PC-3 (cell line): ENCODE results near the gene OR2Z1. TPM values are rescaled to one million over a fixed set of nuclear protein-coding genes. Genes with fewer than 3 reads are reported as not detected.

ENCODE experiments used
- ATAC-seq: fragments of 200-7000 bp; cut with Tn5 transposase; 2 replicates; pipeline ENCODE4 v1.9.1; 2020; ENCODE audit warnings: mild to moderate bottlenecking, moderate library complexity
- BruUV-seq: library from RNA; stranded (reverse); fragments of 400-500 nt; replicated peaks from 2 replicates; lab custom pipeline; 2021; lab: Mats Ljungman, UMichigan
- CTCF ChIA-PET: fragments of 300-600 bp; sonication (Branson Sonifier 250); formaldehyde crosslinking; loops from one replicate; lab custom pipeline; 2022; ENCODE audit warnings: antibody characterized with exemption; lab: Charles Lee
- POLR2A ChIA-PET: fragments of 300-600 bp; sonication (Branson Sonifier 250); formaldehyde crosslinking; loops from one replicate; lab custom pipeline; 2022; ENCODE audit warnings: antibody characterized with exemption; ENCODE audit not compliant: unreplicated experiment; lab: Charles Lee
- DNase-seq: peaks from one replicate; pipeline ENCODE4 v3.0.0-alpha.2; 2015
- H2AFZ ChIP-seq: fragments of 300-600 bp; sonication (generic); 2 replicates; pipeline ENCODE4 v1.6.0; 2016; ENCODE audit warnings: antibody characterized with exemption, low read length
- H3F3A ChIP-seq: fragments of 300-600 bp; sonication (generic); one replicate; pipeline ENCODE4 v1.6.0; 2017; ENCODE audit warnings: antibody characterized with exemption, low read length, control low read depth, mild to moderate bottlenecking; ENCODE audit not compliant: unreplicated experiment
- H3K27ac ChIP-seq: fragments of 300-600 bp; sonication (generic); 2 replicates; pipeline ENCODE4 v1.5.1; 2016; ENCODE audit warnings: mild to moderate bottlenecking, low read length
- H3K27me3 ChIP-seq: fragments of 300-600 bp; sonication (generic); 2 replicates; pipeline ENCODE4 v1.6.1; 2016; ENCODE audit warnings: low read length, mixed read lengths
- H3K36me3 ChIP-seq: fragments of 300-600 bp; sonication (generic); 2 replicates; pipeline ENCODE4 v1.6.1; 2016; ENCODE audit warnings: low read depth, mixed run types, low read length, mixed read lengths
- H3K4me1 ChIP-seq: fragments of 300-600 bp; sonication (generic); 2 replicates; pipeline ENCODE4 v1.5.1; 2016; ENCODE audit warnings: low read length; ENCODE audit not compliant: insufficient read depth
- H3K4me2 ChIP-seq: fragments of 300-600 bp; sonication (generic); 2 replicates; pipeline ENCODE4 v1.6.0; 2016; ENCODE audit warnings: low read length
- H3K4me3 ChIP-seq: fragments of 300-600 bp; sonication (generic); 2 replicates; pipeline ENCODE4 v1.5.1; 2016; ENCODE audit warnings: mild to moderate bottlenecking, low read length, mixed read lengths
- H3K79me2 ChIP-seq: fragments of 300-600 bp; sonication (generic); 2 replicates; pipeline ENCODE4 v1.6.1; 2017; ENCODE audit warnings: low read length, mixed read lengths
- H3K9ac ChIP-seq: fragments of 300-600 bp; sonication (generic); 2 replicates; pipeline ENCODE4 v1.6.0; 2016; ENCODE audit warnings: mild to moderate bottlenecking, low read length
- H3K9me2 ChIP-seq: fragments of 300-600 bp; sonication (generic); replicated peaks from 2 replicates; pipeline ENCODE4 v1.6.1; 2016; ENCODE audit warnings: mixed run types, low read length, mixed read lengths
- H3K9me3 ChIP-seq: fragments of 300-600 bp; sonication (generic); 2 replicates; pipeline ENCODE4 v1.6.1; 2016; ENCODE audit warnings: low read length, mixed read lengths
- H4K20me1 ChIP-seq: fragments of 300-600 bp; sonication (generic); 2 replicates; pipeline ENCODE4 v1.6.1; 2016; ENCODE audit warnings: low read length, mixed read lengths
- CTCF ChIP-seq: fragments of 300-600 bp; sonication (generic); conservative IDR thresholded peaks from 2 replicates; pipeline ENCODE4 v1.5.1; 2017; ENCODE audit warnings: antibody characterized with exemption, low read depth, mild to moderate bottlenecking, low read length
- EZH2 ChIP-seq: fragments of 300-600 bp; sonication (generic); IDR thresholded peaks from one replicate; pipeline ENCODE4 v1.6.1; 2017; ENCODE audit warnings: antibody characterized with exemption, mild to moderate bottlenecking, low read length; ENCODE audit not compliant: unreplicated experiment
- EZH2phosphoT487 ChIP-seq: fragments of 300-600 bp; sonication (generic); IDR thresholded peaks from 2 replicates; pipeline ENCODE4 v1.6.1; 2018; ENCODE audit warnings: mild to moderate bottlenecking, antibody characterized with exemption, low read length, borderline replicate concordance
- intact Hi-C: fragments of 100-400 bp; cut with micrococcal nuclease; formaldehyde crosslinking; loops from 2 replicates; pipeline ENCODE4 v1.9.0; 2023
- total RNA-seq: library from RNA; depleted of rRNA; stranded (reverse); fragments of >200 nt; gene quantifications from 2 replicates; pipeline ENCODE4 v1.2.3, GENCODE V29; 2014

OR2Z1 gene
- total RNA-seq, 1 experiment from 2014 or later: not detected

- CTCF ChIA-PET: no interaction called here
Observed at GRCh38 chr19:8695501-8695900, 25.9 kb upstream of the OR2Z1 start.

GRCh38 chr19:8695911-8696310 lies 25.5 kb upstream of the OR2Z1 start:
- no TSS peak for BruUV-seq
- Histone ChIP-seq H3K27me3 (peaks cover 13% of the 10 kb centered on the region), H3K4me1 (no peaks in the 10 kb centered on the region), H3K36me3 (no peaks in the 10 kb centered on the region), H2AFZ (no peak overlapping the region), H3K9me3 (no peaks in the 10 kb centered on the region), H3K9ac (no peak overlapping the region), H4K20me1 (no peaks in the 10 kb centered on the region), H3K4me2 (no peak overlapping the region), H3K4me3 (no peak overlapping the region), H3K79me2 (no peaks in the 10 kb centered on the region), H3F3A (no peaks in the 10 kb centered on the region), H3K27ac (no peak overlapping the region), H3K9me2 (no peaks in the 10 kb centered on the region)
- ATAC-seq: no peak
- no peak for DNase-seq
- no peak for TF ChIP-seq CTCF
- TF ChIP-seq EZH2phosphoT487: no peak
- TF ChIP-seq EZH2: no peak
- intact Hi-C loops: loop anchor here (2.0 kb wide), 1 partner anchor 41 kb away; no protein-coding TSS in a partner anchor
- CTCF ChIA-PET: no interaction called here
- POLR2A ChIA-PET: no interaction called here

More at GRCh38 chr19:8695501-8695900, 25.9 kb upstream of the OR2Z1 start:
- Histone ChIP-seq H3K9ac (no peak overlapping the region), H3K27me3 (peaks cover 17% of the 10 kb centered on the region), H3K9me3 (no peaks in the 10 kb centered on the region), H3K4me1 (no peaks in the 10 kb centered on the region), H3F3A (no peaks in the 10 kb centered on the region), H3K36me3 (no peaks in the 10 kb centered on the region), H3K27ac (no peak overlapping the region), H3K4me2 (no peak overlapping the region), H3K4me3 (no peak overlapping the region), H3K9me2 (no peaks in the 10 kb centered on the region), H4K20me1 (no peaks in the 10 kb centered on the region), H3K79me2 (no peaks in the 10 kb centered on the region), H2AFZ (no peak overlapping the region)
- intact Hi-C loops: loop anchor here (2.0 kb wide), 1 partner anchor 41 kb away; no protein-coding TSS in a partner anchor
- TF ChIP-seq CTCF (no peak), EZH2 (no peak), EZH2phosphoT487 (no peak)
- no TSS peak for BruUV-seq
- DNase-seq (no peak), ATAC-seq (no peak)
- POLR2A ChIA-PET: no interaction called here

- no peak overlapping the region for H3K27ac ChIP-seq
- ChIA-PET POLR2A (no interaction called here), CTCF (no interaction called here)
- H3K79me2 ChIP-seq: no peaks in the 10 kb centered on the region
- H3K4me1 ChIP-seq: no peaks in the 10 kb centered on the region
- ATAC-seq (no peak), DNase-seq (no peak)
- no peaks in the 10 kb centered on the region for H3F3A ChIP-seq
- no peak overlapping the region for H3K4me3 ChIP-seq
- no peaks in the 10 kb centered on the region for H3K9me2 ChIP-seq
- no peaks in the 10 kb centered on the region for H3K36me3 ChIP-seq
- H4K20me1 ChIP-seq: no peaks in the 10 kb centered on the region
- no peak overlapping the region for H2AFZ ChIP-seq
- no peak overlapping the region for H3K4me2 ChIP-seq
- BruUV-seq: no TSS peak
- peaks cover 9% of the 10 kb centered on the region for H3K27me3 ChIP-seq
- no peak overlapping the region for H3K9ac ChIP-seq
- no peaks in the 10 kb centered on the region for H3K9me3 ChIP-seq
- intact Hi-C loops: no loop called here
- TF ChIP-seq CTCF: no peak
- TF ChIP-seq EZH2: no peak
- no peak for TF ChIP-seq EZH2phosphoT487
Observed at GRCh38 chr19:8696993-8697392, 24.4 kb upstream of the OR2Z1 start.
